Pancreas (tissue), 10 donors: ENCODE results near the gene SNTG2. TPM values are rescaled to one million over a fixed set of nuclear protein-coding genes. Genes with fewer than 3 reads are reported as not detected.

Experiments used
- ATAC-seq, 4 donors: fragments of 200-7000 bp; cut with Tn5 transposase; one replicate each; pipeline versions ENCODE4 v1.8.0 to v1.9.1; 2020; ENCODE audit warnings: mild to moderate bottlenecking in 4 of 4, moderate library complexity in 4 of 4
- DNase-seq, 6 donors: peaks; one replicate each; pipeline ENCODE4 v3.0.0-alpha.2; 2020
- FAIRE-seq: peaks from 2 replicates; lab custom pipeline; 2012; peaks lifted over from hg19 to GRCh38; lab: Jason Lieb, UNC
- H3K27ac ChIP-seq, 4 donors: fragments of 200-600 bp; sonication (generic); 1 replicate in 3 of 4; 2 replicates in 1 of 4; pipeline versions ENCODE4 v1.5.0 to v1.8.0; 2020
- H3K27me3 ChIP-seq, 4 donors: fragments of 200-600 bp; one replicate each; pipeline ENCODE4 v1.8.0; 2021
- H3K36me3 ChIP-seq, 3 donors: fragments of 200-600 bp; sonication (generic) in 1 of 3; one replicate each; pipeline versions ENCODE4 v1.5.0 to v1.8.0; 2020 to 2021
- H3K4me1 ChIP-seq, 3 donors: fragments of 200-600 bp; one replicate each; pipeline ENCODE4 v1.8.0; 2021
- H3K4me3 ChIP-seq, 4 donors: fragments of 200-600 bp; sonication (generic) in 2 of 4; one replicate each; pipeline versions ENCODE4 v1.5.0 to v1.8.0; 2020 to 2021
- H3K9me3 ChIP-seq, 4 donors: fragments of 200-600 bp; one replicate each; pipeline ENCODE4 v1.8.0; 2021
- CTCF ChIP-seq, 4 donors: fragments of 200-600 bp; sonication (generic) in 3 of 4; IDR thresholded peaks; one replicate each; pipeline versions ENCODE4 v1.5.0 to v1.8.0; 2021; ENCODE audit warnings: antibody characterized with exemption in 4 of 4
- WGBS, 2 donors: extraction: QIAGEN DNeasy Blood & Tissue Kit; methylation state at CpG; one replicate each; pipeline ENCODE4 v1.1.7; 2013; 5-methylcytosine and 5-hydroxymethylcytosine counted together
- intact Hi-C, 3 donors: fragments of 100-400 bp; cut with DNase I; formaldehyde crosslinking; loops; one replicate each; pipeline versions ENCODE4 v1.11.1 to v1.14.2; 2022
- polyA plus RNA-seq, 2 donors: library from polyadenylated mRNA; stranded (reverse); fragments of 200-250 nt; gene quantifications; one replicate each; pipeline ENCODE4 v1.2.3, GENCODE V29; 2013
- total RNA-seq, 6 donors: library from RNA; stranded (reverse); fragmentation: NEBNext Ultra II Directional in 4 of 6; extraction: Animal tissue kit (Norgen Biotek cat#: 25700) in 4 of 6; gene quantifications; one replicate each; pipeline versions ENCODE4 v1.2.1 to v1.2.4, GENCODE V29; 2021 to 2023
- donor health status: healthy with polysubstance abuse.
- donor health status: DM: no; HTN: no; CAD: no; lungs with moderate emphysema.
- donor health status: DM: no; HTN: no; CAD: no.
- donor health status: control.
- donor health status: control.
- donor health status: Bipolar disorder and iron deficiency.
- donor health status: DM: yes; HTN: yes; CAD: no.
- donor health status: DM: no; HTN: no; CAD: no.
- donor health status: DM: no; HTN: no; CAD: no.
- donor health status: DM: yes; HTN: yes; CAD: no.

Gene SNTG2
- total and polyA plus RNA-seq, 8 donors: 1.4 to 19.2 (median 4.6) TPM

- no peak for FAIRE-seq
- peaks cover 0 to 6% (median 0%) of the 10 kb centered on the region in 3 donors for H3K4me1 ChIP-seq
- WGBS, 2 donors: 50 to 54% methylated on average over 5 of the region's 5 CpGs
- H3K27ac ChIP-seq: no peak overlapping the region
- ATAC-seq: no peak
- intact Hi-C loops: no loop called here
- no peak overlapping the region for H3K4me3 ChIP-seq
- DNase-seq: no peak
- no peak for TF ChIP-seq CTCF (IDR thresholded peaks at IDR 0.05)
- no peaks in the 10 kb centered on the region for H3K27me3 ChIP-seq
- no peaks in the 10 kb centered on the region for H3K9me3 ChIP-seq
- H3K36me3 ChIP-seq: no peaks in the 10 kb centered on the region
Measured at GRCh38 chr2:1011006-1011405, 60.4 kb downstream of the SNTG2 start.

GRCh38 chr2:1011985-1012384 lies 61.3 kb downstream of the SNTG2 start:
- Histone ChIP-seq H3K27me3 (no peaks in the 10 kb centered on the region), H3K4me1 (peaks cover 0 to 6% (median 0%) of the 10 kb centered on the region in 3 donors), H3K4me3 (no peak overlapping the region), H3K27ac (no peak overlapping the region), H3K36me3 (no peaks in the 10 kb centered on the region), H3K9me3 (no peaks in the 10 kb centered on the region)
- intact Hi-C loops: no loop called here
- no peak for FAIRE-seq
- no peak for ATAC-seq
- 84 to 87% methylated on average over 7 of the region's 7 CpGs for WGBS, 2 donors
- no peak for TF ChIP-seq CTCF (IDR thresholded peaks at IDR 0.05)
- no peak for DNase-seq

- Histone ChIP-seq H3K27me3 (no peaks in the 10 kb centered on the region), H3K9me3 (no peaks in the 10 kb centered on the region), H3K27ac (no peak overlapping the region), H3K36me3 (no peaks in the 10 kb centered on the region), H3K4me1 (peaks cover 0 to 6% (median 0%) of the 10 kb centered on the region in 3 donors), H3K4me3 (no peak overlapping the region)
- no peak for TF ChIP-seq CTCF (IDR thresholded peaks at IDR 0.05)
- DNase-seq (no peak), ATAC-seq (no peak), FAIRE-seq (no peak)
- 66 to 76% methylated on average over 12 of the region's 12 CpGs for WGBS, 2 donors
- intact Hi-C loops: no loop called here
Measured at GRCh38 chr2:1014802-1015201, 64.2 kb downstream of the SNTG2 start.

GRCh38 chr2:1016500-1016899 lies 65.9 kb downstream of the SNTG2 start:
- DNase-seq (no peak), ATAC-seq (no peak), FAIRE-seq (no peak)
- no peaks in the 10 kb centered on the region for H3K27me3 ChIP-seq
- intact Hi-C loops: no loop called here
- no peak for TF ChIP-seq CTCF (IDR thresholded peaks at IDR 0.05)
- H3K9me3 ChIP-seq: no peaks in the 10 kb centered on the region
- WGBS, 2 donors: 77 to 86% methylated on average over 8 of the region's 8 CpGs
- no peaks in the 10 kb centered on the region for H3K36me3 ChIP-seq
- no peak overlapping the region for H3K4me3 ChIP-seq
- no peaks in the 10 kb centered on the region for H3K4me1 ChIP-seq
- no peak overlapping the region for H3K27ac ChIP-seq

- intact Hi-C loops: no loop called here
- H3K9me3 ChIP-seq: no peaks in the 10 kb centered on the region
- WGBS, 2 donors: 70 to 75% methylated on average over 6 of the region's 6 CpGs
Measured at GRCh38 chr2:1017827-1018226, 67.2 kb downstream of the SNTG2 start.

More at GRCh38 chr2:1017827-1018226, 67.2 kb downstream of the SNTG2 start:
- ATAC-seq (no peak), DNase-seq (no peak), FAIRE-seq (no peak)
- Histone ChIP-seq H3K27ac (no peak overlapping the region), H3K27me3 (no peaks in the 10 kb centered on the region), H3K4me3 (no peak overlapping the region), H3K36me3 (no peaks in the 10 kb centered on the region), H3K4me1 (no peaks in the 10 kb centered on the region)
- TF ChIP-seq CTCF (IDR thresholded peaks at IDR 0.05): no peak
